OCI-LY7 (cell line): ENCODE data around the gene IDI1.

Experiments used
- EZH2phosphoT487 ChIP-seq: fragments of 200-600 bp; sonication (generic); IDR thresholded peaks from 2 replicates; pipeline ENCODE4 v1.6.1; 2018; ENCODE audit warnings: low read depth, borderline replicate concordance, mild to moderate bottlenecking, mixed run types, antibody characterized with exemption, low read length, moderate library complexity, mixed read lengths
- TF ChIP-seq, protein P1 (sequence below): fragments of 200-600 bp; sonication (generic); conservative IDR thresholded peaks from 2 replicates; pipeline ENCODE4 v1.5.1; 2014; ENCODE audit warnings: mild to moderate bottlenecking, antibody characterized with exemption, low read length, moderate library complexity, mixed read lengths

DNA sequence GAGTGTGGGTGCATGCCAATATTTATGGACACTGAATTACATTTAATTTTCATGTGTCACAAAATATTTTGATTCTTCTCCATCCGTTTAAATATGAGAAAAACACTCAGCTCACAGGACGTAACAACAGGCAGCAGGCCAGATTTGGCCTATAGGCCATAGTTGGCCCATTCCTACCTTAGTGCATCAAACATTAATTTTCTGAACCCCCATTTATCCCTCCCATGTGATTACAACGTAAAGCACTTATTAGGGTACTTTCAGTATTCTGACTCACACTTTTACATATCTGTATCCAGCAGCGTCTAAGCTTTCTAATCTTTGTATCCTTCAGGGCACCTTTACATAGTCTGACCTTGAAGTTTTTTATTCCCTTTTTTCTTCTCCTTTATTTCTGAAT, 4.0 kb downstream of the IDI1 start:
- TF ChIP-seq, protein P1, sequence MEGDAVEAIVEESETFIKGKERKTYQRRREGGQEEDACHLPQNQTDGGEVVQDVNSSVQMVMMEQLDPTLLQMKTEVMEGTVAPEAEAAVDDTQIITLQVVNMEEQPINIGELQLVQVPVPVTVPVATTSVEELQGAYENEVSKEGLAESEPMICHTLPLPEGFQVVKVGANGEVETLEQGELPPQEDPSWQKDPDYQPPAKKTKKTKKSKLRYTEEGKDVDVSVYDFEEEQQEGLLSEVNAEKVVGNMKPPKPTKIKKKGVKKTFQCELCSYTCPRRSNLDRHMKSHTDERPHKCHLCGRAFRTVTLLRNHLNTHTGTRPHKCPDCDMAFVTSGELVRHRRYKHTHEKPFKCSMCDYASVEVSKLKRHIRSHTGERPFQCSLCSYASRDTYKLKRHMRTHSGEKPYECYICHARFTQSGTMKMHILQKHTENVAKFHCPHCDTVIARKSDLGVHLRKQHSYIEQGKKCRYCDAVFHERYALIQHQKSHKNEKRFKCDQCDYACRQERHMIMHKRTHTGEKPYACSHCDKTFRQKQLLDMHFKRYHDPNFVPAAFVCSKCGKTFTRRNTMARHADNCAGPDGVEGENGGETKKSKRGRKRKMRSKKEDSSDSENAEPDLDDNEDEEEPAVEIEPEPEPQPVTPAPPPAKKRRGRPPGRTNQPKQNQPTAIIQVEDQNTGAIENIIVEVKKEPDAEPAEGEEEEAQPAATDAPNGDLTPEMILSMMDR = no peak
- no peak for TF ChIP-seq EZH2phosphoT487
